ENCODE results near the gene HNRNPA3. TPM values are rescaled to one million over a fixed set of nuclear protein-coding genes. Genes with fewer than 3 reads are reported as not detected.
A peak's percentile ranks its signal among the peaks of the same experiment; 100 is the strongest.

The HNRNPA3 gene
- total RNA-seq, 1 donor from 2014 or later, result 47.5 TPM

DNA sequence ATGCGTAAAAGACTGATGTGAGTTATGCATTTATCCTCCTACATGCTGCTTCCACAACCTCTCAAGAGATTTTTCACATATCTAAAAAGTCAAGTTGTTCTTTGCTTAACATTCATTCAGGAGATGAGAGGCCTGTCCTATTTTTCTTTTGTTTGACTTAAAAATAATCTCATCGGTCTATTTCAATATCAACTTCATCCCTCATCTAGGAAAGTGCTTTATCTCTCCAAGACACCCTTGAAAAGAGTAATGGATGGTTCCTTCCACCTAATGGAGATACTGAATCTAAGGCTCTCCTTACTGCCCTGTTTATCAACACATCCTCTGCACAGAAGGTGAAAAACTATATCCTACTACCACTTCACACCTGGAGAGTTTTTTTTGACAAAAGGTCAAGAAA lies 49.5 kb downstream of the HNRNPA3 start:
- no peak for TF ChIP-seq CTCF (IDR thresholded peaks at IDR 0.05; ENCODE audit: insufficient read depth, low read length, poor library complexity, severe bottlenecking)
- no peaks in the 10 kb centered on the region for H3K27me3 ChIP-seq (ENCODE audit: control insufficient read depth, insufficient read depth, low read length)
- no peak for DNase-seq (ENCODE audit: low read depth)
- H3K36me3 ChIP-seq (ENCODE audit: control insufficient read depth, insufficient read depth, low read length), result no peaks in the 10 kb centered on the region
- H3K4me3 ChIP-seq (ENCODE audit: low read depth, low read length), result peak overlapping the region; percentile 85

GRCh38 chr2:177262958-177263450 lies 50.4 kb downstream of the HNRNPA3 start:
- DNase-seq (ENCODE audit: low read depth), result no peak
- H3K27me3 ChIP-seq (ENCODE audit: control insufficient read depth, insufficient read depth, low read length), result no peaks in the 10 kb centered on the region
- TF ChIP-seq CTCF (IDR thresholded peaks at IDR 0.05; ENCODE audit: insufficient read depth, low read length, poor library complexity, severe bottlenecking), result no peak

GRCh38 chr2:177263451-177264208 lies 51.0 kb downstream of the HNRNPA3 start:
- DNase-seq (ENCODE audit: low read depth), result peak; percentile 73
- H3K4me3 ChIP-seq (ENCODE audit: low read depth, low read length), result peak overlapping the region; percentile 85
- H3K36me3 ChIP-seq (ENCODE audit: control insufficient read depth, insufficient read depth, low read length), result no peaks in the 10 kb centered on the region
- peak; percentile 85 for TF ChIP-seq CTCF (IDR thresholded peaks at IDR 0.05; ENCODE audit: insufficient read depth, low read length, poor library complexity, severe bottlenecking)
- no peaks in the 10 kb centered on the region for H3K27me3 ChIP-seq (ENCODE audit: control insufficient read depth, insufficient read depth, low read length)

More at GRCh38 chr2:177262958-177263450, 50.4 kb downstream of the HNRNPA3 start:
- H3K36me3 ChIP-seq (ENCODE audit: control insufficient read depth, insufficient read depth, low read length), result no peaks in the 10 kb centered on the region
- peak overlapping the region; percentile 85 for H3K4me3 ChIP-seq (ENCODE audit: low read depth, low read length)

DNA sequence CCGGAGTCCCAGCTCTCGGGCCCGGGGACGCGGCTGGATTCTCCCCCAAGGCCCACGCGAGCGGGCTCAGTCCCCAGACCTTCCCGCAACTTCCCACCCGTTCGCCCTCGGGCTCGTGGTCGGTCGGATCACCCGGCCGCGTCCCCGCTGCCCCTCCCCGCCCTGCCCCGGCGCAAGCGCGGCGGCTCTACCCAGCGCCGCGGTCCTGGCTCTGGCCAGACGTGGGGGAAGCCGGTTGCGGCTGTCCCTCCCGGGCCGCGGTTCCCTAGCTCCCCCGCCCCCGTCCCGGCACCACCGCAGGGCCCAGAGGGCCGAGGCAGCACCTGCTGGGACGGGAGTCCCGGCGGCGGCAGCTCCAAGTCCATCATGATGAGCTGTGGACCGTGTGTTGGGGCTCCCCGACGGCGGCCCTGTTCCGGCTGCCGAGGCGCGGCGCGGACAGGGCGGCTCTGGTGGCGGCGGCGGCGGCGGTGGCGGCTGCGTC lies 51.7 kb downstream of the HNRNPA3 start:
- peak overlapping the region; percentile 85 for H3K4me3 ChIP-seq (ENCODE audit: low read depth, low read length)
- H3K36me3 ChIP-seq (ENCODE audit: control insufficient read depth, insufficient read depth, low read length), result no peaks in the 10 kb centered on the region
- DNase-seq (ENCODE audit: low read depth), result no peak
- no peak for TF ChIP-seq CTCF (IDR thresholded peaks at IDR 0.05; ENCODE audit: insufficient read depth, low read length, poor library complexity, severe bottlenecking)
- H3K27me3 ChIP-seq (ENCODE audit: control insufficient read depth, insufficient read depth, low read length), result no peaks in the 10 kb centered on the region

DNA sequence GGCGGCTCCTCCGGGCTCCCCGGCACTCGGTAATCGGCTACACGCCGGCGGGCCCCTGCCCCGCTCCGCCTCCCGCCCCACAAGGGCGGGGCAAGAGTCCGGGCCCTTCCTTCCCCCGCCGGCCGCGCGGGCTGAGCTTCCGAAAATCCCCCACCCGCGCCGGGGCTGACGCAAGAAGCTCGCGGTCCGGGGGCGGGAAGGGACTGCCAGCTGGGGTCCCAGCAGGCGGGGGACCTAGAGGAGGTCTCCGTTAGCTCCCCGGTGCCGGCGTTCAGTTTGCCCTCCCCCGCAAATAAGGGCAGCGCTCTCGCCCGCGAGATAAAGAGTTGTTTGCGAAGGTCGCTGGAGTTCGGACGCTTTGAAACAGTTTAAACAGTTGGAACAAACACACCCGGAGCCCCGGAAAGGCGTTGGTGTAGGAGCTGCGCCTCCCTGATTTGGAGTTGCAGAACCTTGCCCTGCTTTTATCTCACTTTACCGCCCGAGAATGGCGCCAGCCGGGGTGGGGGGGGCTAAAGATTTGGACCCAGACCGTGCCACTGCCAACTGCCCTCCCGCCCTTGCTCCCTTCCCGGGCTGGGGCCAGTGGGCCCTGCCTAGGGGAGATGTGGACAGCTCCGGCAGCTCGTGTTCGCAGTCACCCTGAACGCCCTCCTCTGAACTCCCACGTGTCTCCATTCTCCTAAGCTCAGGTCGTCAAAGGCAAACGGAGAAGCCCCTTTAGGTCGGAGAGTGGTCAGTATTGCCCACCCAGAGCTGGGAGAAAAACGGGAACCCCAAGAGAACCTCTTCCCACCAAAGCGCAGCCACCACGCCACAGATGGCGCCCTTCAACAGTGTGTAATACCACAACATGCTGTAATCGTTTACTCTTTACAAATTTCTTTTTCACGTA lies 52.3 kb downstream of the HNRNPA3 start, which contains the start of gene NFE2L2:
TSS of gene NFE2L2 (minus strand) at position 35 of the 895 bp plus-strand sequence. CDS start 151 bp downstream, outside the sequence.
- no peaks in the 10 kb centered on the region for H3K27me3 ChIP-seq (ENCODE audit: control insufficient read depth, insufficient read depth, low read length)
- TF ChIP-seq CTCF (IDR thresholded peaks at IDR 0.05; ENCODE audit: insufficient read depth, low read length, poor library complexity, severe bottlenecking), result peak; percentile 44
- peak within 1 kb of the TSS; percentile 85 for H3K4me3 ChIP-seq (ENCODE audit: low read depth, low read length)
- H3K36me3 ChIP-seq (ENCODE audit: control insufficient read depth, insufficient read depth, low read length), result no peaks in the 10 kb centered on the region
- DNase-seq (ENCODE audit: low read depth), result no peak

All from kidney epithelial cell (primary cell).